Ovary (tissue), 3 donors: ENCODE results near the gene PCBP3.

Source experiments
- EP300 ChIP-seq: sonication (generic); formaldehyde crosslinking; IDR thresholded peaks from one replicate; pipeline ENCODE4 v1.6.1; 2017; ENCODE audit warnings: antibody characterized with exemption
- POLR2A ChIP-seq: fragments of 450-650 bp; IDR thresholded peaks from one replicate; pipeline ENCODE4 v1.6.1; 2017; ENCODE audit warnings: antibody characterized with exemption, mild to moderate bottlenecking, moderate library complexity
- TF ChIP-seq, protein P1 (sequence below), 3 donors: fragments of 450-650 bp in 2 of 3; fragments of 200-600 bp in 1 of 3; IDR thresholded peaks; one replicate each; pipeline versions ENCODE4 v1.5.1 to v1.8.0; 2016 to 2022; ENCODE audit warnings: antibody characterized with exemption in 3 of 3, mild to moderate bottlenecking in 1 of 3
- donor health status: DM: no; HTN: no; CAD: no.

DNA sequence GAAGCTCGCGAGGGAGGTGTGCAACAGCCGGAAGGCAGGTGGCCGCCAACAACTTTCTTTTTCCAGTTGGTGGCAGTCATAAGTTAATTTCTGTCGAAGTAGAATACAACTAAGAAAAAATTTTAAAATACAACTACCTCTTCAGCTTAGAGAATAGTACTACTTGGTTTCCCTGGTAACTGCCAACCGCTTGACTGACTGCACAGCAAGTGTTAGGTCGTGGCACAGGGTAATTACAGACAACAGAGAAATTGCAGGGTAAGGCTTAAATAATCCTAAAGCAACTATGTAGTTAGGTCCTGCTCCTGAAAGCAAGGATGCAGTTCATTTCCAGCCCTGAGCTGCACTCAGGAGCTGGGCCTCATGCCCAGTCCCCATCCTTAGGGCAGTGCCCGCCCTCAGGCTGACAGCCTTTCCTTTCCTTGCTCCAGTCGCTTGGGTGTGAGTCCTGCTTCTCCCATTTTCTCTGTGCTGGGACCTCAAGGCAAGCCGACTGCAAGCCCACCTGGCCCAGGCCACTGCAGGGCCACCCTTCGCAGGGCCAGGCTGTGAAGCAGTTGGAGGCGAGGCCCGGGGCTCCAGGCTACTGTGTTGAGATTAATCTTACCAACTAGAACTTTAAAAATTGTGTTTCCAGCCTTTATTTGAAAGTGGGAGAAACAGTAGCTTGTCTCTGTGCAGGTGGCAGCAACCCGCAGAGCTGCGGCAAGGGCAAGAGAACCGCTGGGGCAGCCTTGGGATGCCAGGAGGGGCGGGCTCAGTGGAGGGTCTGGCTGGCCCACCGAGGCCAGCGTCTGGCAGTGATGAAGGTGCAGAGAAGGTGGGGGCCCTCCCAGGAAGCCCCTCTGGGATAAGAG lies 148.3 kb downstream of the PCBP3 start:
- TF ChIP-seq, protein P1, sequence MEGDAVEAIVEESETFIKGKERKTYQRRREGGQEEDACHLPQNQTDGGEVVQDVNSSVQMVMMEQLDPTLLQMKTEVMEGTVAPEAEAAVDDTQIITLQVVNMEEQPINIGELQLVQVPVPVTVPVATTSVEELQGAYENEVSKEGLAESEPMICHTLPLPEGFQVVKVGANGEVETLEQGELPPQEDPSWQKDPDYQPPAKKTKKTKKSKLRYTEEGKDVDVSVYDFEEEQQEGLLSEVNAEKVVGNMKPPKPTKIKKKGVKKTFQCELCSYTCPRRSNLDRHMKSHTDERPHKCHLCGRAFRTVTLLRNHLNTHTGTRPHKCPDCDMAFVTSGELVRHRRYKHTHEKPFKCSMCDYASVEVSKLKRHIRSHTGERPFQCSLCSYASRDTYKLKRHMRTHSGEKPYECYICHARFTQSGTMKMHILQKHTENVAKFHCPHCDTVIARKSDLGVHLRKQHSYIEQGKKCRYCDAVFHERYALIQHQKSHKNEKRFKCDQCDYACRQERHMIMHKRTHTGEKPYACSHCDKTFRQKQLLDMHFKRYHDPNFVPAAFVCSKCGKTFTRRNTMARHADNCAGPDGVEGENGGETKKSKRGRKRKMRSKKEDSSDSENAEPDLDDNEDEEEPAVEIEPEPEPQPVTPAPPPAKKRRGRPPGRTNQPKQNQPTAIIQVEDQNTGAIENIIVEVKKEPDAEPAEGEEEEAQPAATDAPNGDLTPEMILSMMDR (IDR thresholded peaks at IDR 0.05), result no peak
- no peak for TF ChIP-seq POLR2A
- no peak for TF ChIP-seq EP300
